NCI-H1436 (cell line): ENCODE results near the gene DHCR24.

ENCODE experiments used
- DNase-seq: peaks from one replicate; lab custom pipeline; 2025; lab: John Stamatoyannopoulos, UW

DHCR24 gene

DNA sequence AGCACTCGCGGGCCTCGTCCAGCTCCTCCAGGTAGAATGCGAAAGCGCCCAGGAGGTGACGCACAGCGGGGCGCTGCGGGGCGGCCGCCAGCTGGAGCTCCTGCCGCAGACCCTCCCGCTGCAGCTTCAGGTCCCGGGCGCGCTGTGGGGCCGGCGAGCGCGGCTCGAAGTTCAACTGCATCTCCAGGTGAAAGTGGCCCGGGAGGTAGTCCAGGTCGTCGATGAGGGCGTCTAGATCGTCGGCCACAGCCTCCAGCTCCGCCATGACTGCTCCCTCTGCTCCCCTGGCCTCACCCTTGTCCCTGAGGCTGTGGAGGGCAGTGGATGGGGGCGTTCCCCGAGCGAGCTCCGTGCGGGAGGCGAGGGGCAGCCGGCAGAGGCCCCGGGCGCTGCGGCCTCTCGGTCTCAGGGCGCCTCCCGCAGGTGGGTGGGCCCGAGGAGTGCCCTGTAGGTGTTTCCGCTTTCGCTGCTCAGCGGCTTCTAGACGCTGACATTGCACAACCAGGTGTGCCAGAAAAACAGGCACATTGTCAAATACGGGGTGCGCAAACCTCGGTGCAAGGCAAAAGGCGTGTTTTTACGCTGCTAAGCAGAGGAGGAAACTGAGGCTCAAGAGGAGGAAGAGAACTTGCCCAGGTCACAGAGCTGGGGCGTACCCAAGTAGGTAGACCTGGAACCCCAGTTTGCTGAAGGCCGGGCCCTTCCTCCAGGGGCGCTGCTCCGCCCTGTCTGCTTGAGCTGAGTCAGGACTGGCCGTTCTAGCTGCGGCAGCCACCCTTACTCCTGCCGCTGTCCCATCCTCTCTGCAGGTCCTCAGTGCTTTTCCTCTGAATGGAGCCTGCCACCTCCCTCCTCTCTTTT is 85.9 kb downstream of the DHCR24 start, which contains the start of gene TTC22:
TTC22 (minus strand) TSS at position 425 of the 861 bp plus-strand sequence; CDS start at position 265, 160 bp downstream.
- DNase-seq: no peak

DNA sequence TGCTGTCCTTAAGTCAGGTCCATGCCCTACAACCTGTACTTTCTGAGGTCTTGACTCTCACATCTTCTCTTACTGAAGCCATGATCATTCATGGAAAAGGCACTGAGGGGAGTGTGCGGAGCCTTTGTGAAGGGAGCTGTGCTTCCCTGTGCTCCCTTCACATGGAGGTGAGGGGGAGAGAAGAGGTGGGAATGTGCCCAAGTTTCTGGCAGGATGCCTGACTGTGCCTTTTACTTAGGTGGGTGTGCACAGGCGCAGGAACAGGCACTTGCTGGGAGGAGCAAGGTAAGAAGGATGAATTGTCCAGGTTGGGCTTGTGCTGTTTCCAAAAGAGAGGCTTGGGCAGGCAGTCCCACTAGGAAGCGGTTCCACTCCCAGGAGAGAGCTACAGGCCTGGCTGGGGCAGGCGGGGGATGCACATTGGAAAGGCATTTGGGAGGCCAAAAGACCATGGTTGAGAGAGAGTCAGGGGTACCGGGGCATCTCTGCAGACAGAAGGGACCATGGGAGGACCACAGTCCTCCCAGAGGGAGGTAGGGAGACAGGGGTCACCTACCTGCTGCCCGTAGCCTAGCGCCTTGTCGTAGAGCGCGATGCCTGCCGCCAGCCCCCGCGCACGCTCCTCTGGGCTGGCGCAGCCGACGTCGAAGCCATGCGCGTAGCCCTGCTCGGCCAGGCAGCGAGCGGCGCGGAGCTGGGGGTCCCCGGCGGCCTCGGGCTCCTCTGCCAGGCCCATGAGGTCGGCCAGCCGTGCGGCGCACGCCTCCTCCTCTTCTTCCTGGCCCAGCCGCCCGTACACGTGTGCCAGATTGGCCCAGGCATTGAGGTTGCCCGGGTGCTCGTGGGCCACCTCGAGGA is 86.7 kb downstream of the DHCR24 start:
- no peak for DNase-seq
